Caco-2 (cell line): ENCODE data around the gene IRAK3. TPM values are rescaled to one million over a fixed set of nuclear protein-coding genes. Genes with fewer than 3 reads are reported as not detected.

Experiments used
- total RNA-seq: library from RNA; stranded (reverse); gene quantifications from 2 replicates; pipeline ENCODE4 v1.2.3, GENCODE V29; 2022

The IRAK3 gene
- total RNA-seq, 1 experiment from 2014 or later = not detected

Other genes with a start within 250 kb of the IRAK3 start
- 32.3 and 38.2 TPM in 2 replicates for gene LLPH, start 58.5 kb upstream of the IRAK3 start, total RNA-seq
- 51.5 and 60.3 TPM in 2 replicates for gene TMBIM4, start 19.2 kb upstream of the IRAK3 start, total RNA-seq
- 3.4 and 3.9 TPM in 2 replicates for gene HELB, start 113.3 kb downstream of the IRAK3 start, total RNA-seq